T-helper 17 cell (primary cell): ENCODE results near the gene TAOK1. TPM values are rescaled to one million over a fixed set of nuclear protein-coding genes. Genes with fewer than 3 reads are reported as not detected.
A peak's percentile ranks its signal among the peaks of the same experiment; 100 is the strongest.

ENCODE experiments used
- ATAC-seq: fragments of 150-1000 bp; cut with Tn5 transposase; 2 replicates; pipeline ENCODE4 v1.10.0; 2021; ENCODE audit warnings: mild to moderate bottlenecking, moderate library complexity
- DNase-seq, 3 donors: peaks; one replicate each; pipeline versions ENCODE4 v3.0.0 to v3.0.0-alpha.2; 2020 to 2021
- H3K9me3 ChIP-seq: one replicate; pipeline ENCODE4 v1.7.0; 2013; ENCODE audit warnings: low read length, mild to moderate bottlenecking; ENCODE audit not compliant: control insufficient read depth, poor library complexity, severe bottlenecking
- H3K27ac Mint-ChIP-seq: one replicate; pipeline ENCODE4 v1.8.0; 2022; ENCODE audit warnings: mild to moderate bottlenecking, moderate library complexity, mixed read lengths
- H3K27me3 Mint-ChIP-seq: one replicate; pipeline ENCODE4 v1.8.0; 2022; ENCODE audit warnings: mixed read lengths
- H3K36me3 Mint-ChIP-seq: one replicate; pipeline ENCODE4 v1.8.0; 2022; ENCODE audit warnings: low read depth, mixed read lengths
- H3K4me1 Mint-ChIP-seq: one replicate; pipeline ENCODE4 v1.8.0; 2022; ENCODE audit warnings: mild to moderate bottlenecking, mixed read lengths
- H3K4me3 Mint-ChIP-seq: one replicate; pipeline ENCODE4 v1.8.0; 2022; ENCODE audit warnings: mild to moderate bottlenecking, moderate library complexity, mixed read lengths
- total RNA-seq, 4 donors: library from RNA in 2 of 4; stranded (reverse) in 2 of 4; gene quantifications; one replicate each; pipeline ENCODE4 v1.2.3 and lab custom pipeline; 2022 to 2026

Gene TAOK1
- total RNA-seq, 2 donors from 2014 or later: 54.3 to 58.2 TPM

- H3K27me3 Mint-ChIP-seq: no peaks in the 10 kb centered on the region
- H3K36me3 Mint-ChIP-seq: no peaks in the 10 kb centered on the region
- H3K4me1 Mint-ChIP-seq: peaks cover 43% of the 10 kb centered on the region
- no peak for DNase-seq
- no peak for ATAC-seq
- peak overlapping the region; percentile 89 for H3K4me3 Mint-ChIP-seq
- no peaks in the 10 kb centered on the region for H3K9me3 ChIP-seq
- no peak overlapping the region for H3K27ac Mint-ChIP-seq
Observed at GRCh38 chr17:29591146-29591736, 201.1 kb downstream of the TAOK1 start.

DNA sequence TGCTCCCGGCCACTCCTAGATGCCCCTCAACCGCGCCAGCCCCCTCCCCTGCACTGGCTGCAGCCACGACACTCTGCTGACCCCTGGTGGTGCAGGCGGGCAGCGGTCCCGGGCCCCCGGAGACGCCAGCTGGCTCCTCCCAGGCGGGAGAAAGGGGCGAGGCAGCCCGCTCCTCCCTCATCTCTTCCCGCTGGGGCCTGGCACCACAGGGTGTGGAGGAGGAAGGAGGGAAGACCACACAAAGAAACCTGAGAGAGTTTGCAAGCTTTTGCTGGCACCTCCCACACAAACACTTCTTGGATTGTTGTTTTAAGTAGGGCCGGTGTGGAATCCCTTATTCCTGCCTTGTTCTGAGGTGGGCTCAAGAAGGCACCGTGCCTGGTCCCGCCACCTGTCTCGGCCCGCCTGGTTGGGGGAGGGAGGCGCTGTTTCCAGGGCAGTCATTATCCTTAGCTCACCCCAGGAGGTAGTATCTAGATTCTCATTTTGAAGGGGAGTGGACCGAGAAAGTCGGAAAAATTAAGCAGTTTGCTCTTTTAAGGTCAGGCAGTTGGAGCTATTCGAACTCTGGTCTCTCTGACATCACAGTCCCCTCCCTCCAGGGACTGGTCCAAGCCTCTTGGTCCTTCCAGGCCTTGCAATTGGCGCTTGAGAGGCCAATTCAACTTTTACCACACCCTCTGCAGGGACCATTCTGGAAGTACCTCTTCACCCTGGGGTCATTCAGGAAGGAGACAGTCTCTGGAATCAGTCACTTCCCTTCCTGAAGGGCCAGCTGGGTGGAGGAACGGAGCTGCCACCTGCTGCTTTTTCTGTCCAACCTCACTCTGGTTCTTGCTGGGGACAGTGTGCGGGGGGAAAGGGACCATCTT is 201.8 kb downstream of the TAOK1 start:
- Mint-ChIP-seq H3K4me3 (peak overlapping the region; percentile 89), H3K27ac (no peak overlapping the region), H3K27me3 (no peaks in the 10 kb centered on the region), H3K4me1 (peaks cover 36% of the 10 kb centered on the region), H3K36me3 (no peaks in the 10 kb centered on the region)
- peak; percentile 71 to 75 (median 75) for DNase-seq
- peak; percentile 44 for ATAC-seq
- no peaks in the 10 kb centered on the region for H3K9me3 ChIP-seq

DNA sequence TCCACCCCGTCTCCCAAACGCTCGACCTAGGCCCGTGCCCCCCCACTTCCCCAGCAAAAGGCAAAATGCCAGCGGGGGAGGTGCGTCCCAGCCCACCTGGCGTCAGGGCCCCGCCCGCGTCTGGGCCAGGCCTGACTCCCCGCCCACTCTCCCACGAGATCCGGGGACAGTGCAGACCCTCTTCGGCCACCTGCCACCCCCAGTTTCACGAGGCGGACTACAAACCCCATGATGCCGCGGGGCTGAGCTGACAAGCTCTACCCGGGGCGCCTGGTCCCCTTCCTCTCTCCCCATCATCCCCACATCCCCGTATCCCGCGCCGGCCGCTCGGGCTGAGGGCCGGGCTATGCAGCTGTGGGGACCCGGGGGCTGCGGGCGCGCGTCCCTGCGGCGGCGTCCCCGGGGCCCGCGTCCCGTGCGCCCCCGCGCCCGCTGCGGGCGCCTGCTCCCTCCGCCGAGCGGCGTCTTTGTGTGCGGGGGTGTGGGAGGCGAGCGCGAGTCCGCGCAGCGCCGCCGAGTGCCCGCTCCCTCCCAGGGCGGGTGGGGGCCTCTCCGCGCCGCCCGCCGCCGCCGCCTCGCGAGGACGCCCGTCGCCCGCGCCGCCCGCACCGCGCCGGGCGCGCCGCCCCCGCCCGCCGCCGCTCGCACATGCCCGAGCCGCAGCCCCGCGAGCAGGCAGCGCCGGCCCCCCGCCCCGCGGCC is 202.8 kb downstream of the TAOK1 start, which contains the start of gene ANKRD13B:
Gene ANKRD13B, plus strand, starts transcription at position 283 of the 702 bp plus-strand sequence. CDS start 490 bp downstream, outside the sequence.
- H3K9me3 ChIP-seq: no peaks in the 10 kb centered on the region
- Mint-ChIP-seq H3K4me3 (peak within 1 kb of the TSS; percentile 89), H3K36me3 (no peaks in the 10 kb centered on the region), H3K4me1 (peaks cover 28% of the 10 kb centered on the region), H3K27me3 (no peaks in the 10 kb centered on the region), H3K27ac (no peak within 1 kb of the TSS)
- DNase-seq (no peak), ATAC-seq (peak; percentile 11)

DNA sequence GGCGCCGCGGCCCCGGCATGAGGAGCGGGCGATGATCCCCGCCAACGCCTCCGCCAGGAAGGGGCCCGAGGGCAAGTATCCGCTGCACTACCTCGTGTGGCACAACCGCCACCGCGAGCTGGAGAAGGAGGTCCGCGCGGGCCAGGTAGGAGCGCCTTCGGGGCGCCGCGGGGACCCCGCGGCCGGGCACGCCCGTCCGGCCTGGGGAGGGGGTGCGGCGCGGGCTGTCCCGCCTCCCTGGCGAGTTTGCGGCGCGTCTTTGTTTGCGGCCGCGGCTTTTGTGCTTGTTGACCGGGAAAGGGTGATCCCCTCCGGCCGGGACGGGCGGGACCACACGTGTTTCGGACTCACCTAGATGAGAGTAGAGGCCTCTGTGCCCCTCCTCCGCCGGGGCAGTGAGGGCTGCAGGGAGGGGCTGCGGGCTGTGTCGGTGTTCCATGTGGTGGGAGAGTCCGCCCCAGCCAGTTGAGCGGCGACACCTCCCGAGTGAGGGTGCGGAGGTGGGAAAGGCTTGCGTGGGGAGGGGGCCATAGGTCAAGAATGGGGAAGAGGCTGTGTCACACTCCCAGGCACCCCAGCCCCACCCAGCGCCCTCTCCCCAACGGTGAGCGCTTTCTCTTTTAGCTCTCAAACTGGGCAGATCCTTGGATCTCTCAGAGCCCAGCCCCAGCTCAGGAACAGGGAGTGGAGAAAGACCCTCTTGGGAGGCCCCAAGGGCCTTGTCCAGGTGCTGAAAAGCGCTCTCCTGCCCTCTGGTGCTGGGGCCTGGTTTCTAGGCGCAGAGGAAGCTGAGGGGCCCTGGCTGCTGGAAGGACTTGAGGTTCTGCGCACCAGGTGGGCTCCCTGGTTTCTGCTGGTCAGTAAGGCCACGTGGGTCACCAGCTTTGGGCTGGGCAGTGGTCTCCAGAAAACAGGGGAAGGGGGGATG is 203.7 kb downstream of the TAOK1 start:
- Mint-ChIP-seq H3K4me1 (peaks cover 21% of the 10 kb centered on the region), H3K27me3 (no peaks in the 10 kb centered on the region), H3K27ac (no peak overlapping the region), H3K4me3 (peak overlapping the region; percentile 75), H3K36me3 (no peaks in the 10 kb centered on the region)
- no peaks in the 10 kb centered on the region for H3K9me3 ChIP-seq
- ATAC-seq (no peak), DNase-seq (peak in 1 of 3 donors; percentile 13)

DNA sequence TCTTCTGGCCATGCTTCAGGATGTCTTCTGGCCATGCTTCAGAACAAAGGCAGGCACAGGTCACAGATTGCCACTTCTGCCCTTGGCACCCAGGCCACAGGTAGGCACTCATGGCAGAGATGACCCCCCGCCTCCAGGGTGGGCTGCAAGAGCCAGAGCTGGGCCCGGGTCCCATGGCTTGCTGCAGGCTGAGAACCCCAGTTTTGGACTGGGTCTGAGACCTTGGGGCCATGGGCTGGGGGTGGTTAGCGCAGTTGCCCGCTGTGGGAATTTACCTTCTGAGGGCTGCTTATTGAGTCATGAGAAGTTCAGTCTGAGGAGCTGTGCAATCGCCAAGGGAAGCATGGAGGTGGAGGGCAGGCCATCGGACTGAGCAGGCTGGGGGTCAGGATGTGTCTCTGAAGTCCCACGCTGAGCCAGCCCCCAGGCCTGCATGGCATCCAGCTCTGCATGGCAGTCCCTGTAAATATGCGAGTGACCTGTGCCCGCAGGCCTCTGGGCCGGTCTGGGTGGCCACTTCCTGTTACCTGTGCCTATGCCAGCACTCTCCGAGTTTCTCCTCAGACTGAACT is 204.4 kb downstream of the TAOK1 start:
- no peak for DNase-seq
- no peak for ATAC-seq
- Mint-ChIP-seq H3K27ac (no peak overlapping the region), H3K4me3 (peak overlapping the region; percentile 75), H3K4me1 (peaks cover 21% of the 10 kb centered on the region), H3K27me3 (no peaks in the 10 kb centered on the region), H3K36me3 (no peaks in the 10 kb centered on the region)
- H3K9me3 ChIP-seq: no peaks in the 10 kb centered on the region

DNA sequence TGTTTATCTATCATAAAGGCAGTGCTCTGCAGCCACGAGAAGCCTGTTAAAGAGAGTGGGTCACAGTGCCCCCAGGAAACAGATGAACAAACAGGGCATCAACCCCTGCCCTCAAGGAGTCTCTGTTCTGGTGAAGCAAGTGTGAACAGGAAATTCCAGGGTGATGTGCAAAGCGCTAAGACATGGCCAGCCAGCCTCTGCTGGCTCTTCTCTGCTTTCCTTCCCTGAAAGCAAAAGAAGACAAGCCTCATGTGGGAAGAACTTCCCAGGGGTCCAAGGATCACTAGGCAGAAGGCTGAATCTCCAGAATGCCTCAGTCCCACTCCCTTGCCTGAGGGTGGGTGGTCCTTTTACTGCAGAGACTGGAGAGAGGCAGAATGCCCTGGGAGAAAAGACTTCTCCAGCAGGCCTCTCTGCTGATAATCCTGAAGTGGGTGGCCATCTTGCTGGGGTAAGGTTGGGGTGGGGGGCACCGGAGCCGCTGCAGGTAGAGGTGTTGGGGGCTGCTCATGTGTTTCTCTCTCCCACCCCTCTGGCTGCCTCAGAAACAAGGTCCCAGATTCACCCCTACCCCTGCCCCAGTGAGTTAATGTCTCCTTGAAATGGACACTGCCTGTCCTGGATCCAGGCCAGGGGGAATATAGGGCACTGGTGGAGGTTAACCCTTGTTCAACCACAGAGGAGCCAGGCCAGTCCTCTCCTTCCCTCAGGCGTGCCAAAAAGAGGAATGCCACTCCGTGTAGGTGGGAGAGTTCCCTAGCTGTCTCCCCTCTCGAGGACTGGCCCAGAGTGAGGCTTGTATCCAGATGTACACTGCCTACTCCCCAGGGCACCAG is 205.2 kb downstream of the TAOK1 start:
- Mint-ChIP-seq H3K4me3 (peak overlapping the region; percentile 75), H3K27me3 (no peaks in the 10 kb centered on the region), H3K4me1 (peaks cover 19% of the 10 kb centered on the region), H3K27ac (no peak overlapping the region), H3K36me3 (no peaks in the 10 kb centered on the region)
- no peak for ATAC-seq
- H3K9me3 ChIP-seq: no peaks in the 10 kb centered on the region
- DNase-seq: no peak

GRCh38 chr17:29595943-29596774 is 206.0 kb downstream of the TAOK1 start:
- Mint-ChIP-seq H3K36me3 (no peaks in the 10 kb centered on the region), H3K27me3 (no peaks in the 10 kb centered on the region), H3K4me3 (no peak overlapping the region), H3K4me1 (peaks cover 16% of the 10 kb centered on the region), H3K27ac (no peak overlapping the region)
- no peaks in the 10 kb centered on the region for H3K9me3 ChIP-seq
- DNase-seq (no peak), ATAC-seq (no peak)

DNA sequence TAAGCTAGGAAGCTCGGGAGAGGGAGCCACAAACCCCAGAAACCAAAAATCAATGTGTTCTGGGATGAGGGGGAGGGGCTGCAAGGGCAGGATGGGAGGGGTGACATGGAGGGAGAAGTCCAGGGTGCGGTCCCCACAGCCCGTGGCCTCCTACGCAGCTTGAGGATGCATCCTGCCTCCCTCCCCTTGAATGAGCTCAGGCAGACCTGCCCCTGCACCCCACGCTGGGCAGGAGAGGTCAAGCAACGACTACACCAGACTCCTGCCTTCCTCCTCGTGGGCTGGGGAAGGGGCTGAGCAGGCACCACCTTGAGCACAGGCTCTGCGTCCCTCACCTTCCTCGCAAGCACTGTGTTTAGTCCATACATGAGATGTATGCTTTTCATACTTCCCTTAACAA is 206.6 kb downstream of the TAOK1 start:
- ATAC-seq: no peak
- no peak for DNase-seq
- no peaks in the 10 kb centered on the region for H3K36me3 Mint-ChIP-seq

GRCh38 chr17:29597361-29598172 is 207.4 kb downstream of the TAOK1 start:
- H3K27me3 Mint-ChIP-seq: no peaks in the 10 kb centered on the region
- H3K36me3 Mint-ChIP-seq: no peaks in the 10 kb centered on the region
- H3K4me1 Mint-ChIP-seq: peaks cover 4% of the 10 kb centered on the region
- DNase-seq: no peak
- no peak overlapping the region for H3K4me3 Mint-ChIP-seq
- no peak for ATAC-seq
- no peak overlapping the region for H3K27ac Mint-ChIP-seq
- no peaks in the 10 kb centered on the region for H3K9me3 ChIP-seq

More for the DNA sequence above, 206.6 kb downstream of the TAOK1 start:
- no peaks in the 10 kb centered on the region for H3K9me3 ChIP-seq
- H3K4me3 Mint-ChIP-seq: no peak overlapping the region
- H3K27me3 Mint-ChIP-seq: no peaks in the 10 kb centered on the region
- peaks cover 9% of the 10 kb centered on the region for H3K4me1 Mint-ChIP-seq
- no peak overlapping the region for H3K27ac Mint-ChIP-seq
